Hepatocyte (in vitro differentiated cells): ENCODE measurements around the gene PSPN. TPM values are rescaled to one million over a fixed set of nuclear protein-coding genes. Genes with fewer than 3 reads are reported as not detected.

ENCODE experiments used
- DNase-seq: peaks from one replicate; pipeline ENCODE4 v3.0.0-alpha.2; 2016; ENCODE audit warnings: low spot score
- H2AFZ ChIP-seq: fragments of 200-600 bp; sonication (generic); 2 replicates; pipeline ENCODE4 v1.6.0; 2016; ENCODE audit warnings: antibody characterized with exemption, mild to moderate bottlenecking
- H3K27ac ChIP-seq: fragments of 200-600 bp; sonication (generic); 2 replicates; pipeline ENCODE4 v1.5.1; 2016; ENCODE audit warnings: mild to moderate bottlenecking
- H3K27me3 ChIP-seq: fragments of 200-600 bp; sonication (generic); 2 replicates; pipeline ENCODE4 v1.6.1; 2016
- H3K36me3 ChIP-seq: fragments of 200-600 bp; sonication (generic); replicated peaks from 2 replicates; pipeline ENCODE4 v1.5.1; 2016; ENCODE audit warnings: low read depth; ENCODE audit not compliant: insufficient read depth
- H3K4me1 ChIP-seq: fragments of 200-600 bp; sonication (generic); 2 replicates; pipeline ENCODE4 v1.5.1; 2016; ENCODE audit warnings: mild to moderate bottlenecking, moderate library complexity; ENCODE audit not compliant: insufficient read depth
- H3K4me2 ChIP-seq: fragments of 200-600 bp; sonication (generic); 2 replicates; pipeline ENCODE4 v1.6.0; 2016
- H3K4me3 ChIP-seq: fragments of 200-600 bp; sonication (generic); 2 replicates; pipeline ENCODE4 v1.5.1; 2016; ENCODE audit warnings: mild to moderate bottlenecking
- H3K79me2 ChIP-seq: fragments of 200-600 bp; sonication (generic); 2 replicates; pipeline ENCODE4 v1.6.0; 2017; ENCODE audit warnings: mild to moderate bottlenecking
- H3K9me2 ChIP-seq: fragments of 200-600 bp; sonication (generic); replicated peaks from 2 replicates; pipeline ENCODE4 v1.6.0; 2017; ENCODE audit warnings: mild to moderate bottlenecking; ENCODE audit not compliant: insufficient read depth
- H3K9me3 ChIP-seq: fragments of 200-600 bp; sonication (generic); 2 replicates; pipeline ENCODE4 v1.5.1; 2016; ENCODE audit warnings: low read depth, mild to moderate bottlenecking
- H4K20me1 ChIP-seq: fragments of 200-600 bp; sonication (generic); 2 replicates; pipeline ENCODE4 v1.6.0; 2016; ENCODE audit warnings: mild to moderate bottlenecking; ENCODE audit not compliant: insufficient read depth, poor library complexity, severe bottlenecking
- CTCF ChIP-seq: fragments of 200-600 bp; sonication (generic); IDR thresholded peaks from 2 replicates; pipeline ENCODE4 v1.5.1; 2016; ENCODE audit warnings: antibody characterized with exemption, mild to moderate bottlenecking; ENCODE audit not compliant: poor library complexity
- EZH2 ChIP-seq: fragments of 200-600 bp; sonication (generic); IDR thresholded peaks from 2 replicates; pipeline ENCODE4 v1.6.1; 2016; ENCODE audit warnings: antibody characterized with exemption, mild to moderate bottlenecking, borderline replicate concordance
- EZH2phosphoT487 ChIP-seq: fragments of 200-600 bp; sonication (generic); IDR thresholded peaks from one replicate; pipeline ENCODE4 v1.6.1; 2018; ENCODE audit warnings: antibody characterized with exemption, mild to moderate bottlenecking, low read depth, moderate library complexity; ENCODE audit not compliant: unreplicated experiment, severe bottlenecking
- WGBS: methylation state at CpG from one replicate; pipeline ENCODE4 v1.1.6; 2016; ENCODE audit warnings: low lambda C conversion rate; ENCODE audit errors: missing lambda C conversion rate; 5-methylcytosine and 5-hydroxymethylcytosine counted together
- polyA plus RNA-seq: library from polyadenylated mRNA; unstranded; fragments of >200 nt; fragmentation: Nextera tagmentation; extraction: Ambion mirVana; gene quantifications from 2 replicates; pipeline ENCODE4 v1.2.1, GENCODE V29; 2016
- total RNA-seq: library from RNA; depleted of rRNA; stranded (reverse); fragments of >200 nt; gene quantifications from 2 replicates; pipeline ENCODE4 v1.2.3, GENCODE V29; 2014

Gene PSPN
- total and polyA plus RNA-seq, 2 experiments from 2014 or later = 2.7 TPM

GRCh38 chr19:6417713-6418561, 42.2 kb upstream of the PSPN start:
- no peaks in the 10 kb centered on the region for H3K9me3 ChIP-seq
- no peak overlapping the region for H2AFZ ChIP-seq
- H4K20me1 ChIP-seq = peaks cover 47% of the 10 kb centered on the region
- H3K27me3 ChIP-seq = no peaks in the 10 kb centered on the region
- H3K4me3 ChIP-seq = no peak overlapping the region
- DNase-seq = no peak
- 91% methylated on average over 25 of the region's 33 CpGs for WGBS
- H3K9me2 ChIP-seq = no peaks in the 10 kb centered on the region
- peaks cover 13% of the 10 kb centered on the region for H3K4me1 ChIP-seq
- H3K36me3 ChIP-seq = no peaks in the 10 kb centered on the region
- no peak overlapping the region for H3K27ac ChIP-seq
- H3K79me2 ChIP-seq = peaks cover 53% of the 10 kb centered on the region
- TF ChIP-seq EZH2phosphoT487 (no peak), CTCF (peak; percentile 40), EZH2 (no peak)
- H3K4me2 ChIP-seq = no peak overlapping the region

GRCh38 chr19:6416658-6417405, 41.1 kb upstream of the PSPN start:
- DNase-seq = no peak
- H3K4me1 ChIP-seq = peaks cover 9% of the 10 kb centered on the region
- H3K9me2 ChIP-seq = no peaks in the 10 kb centered on the region
- H3K9me3 ChIP-seq = no peaks in the 10 kb centered on the region
- peaks cover 42% of the 10 kb centered on the region for H3K79me2 ChIP-seq
- no peaks in the 10 kb centered on the region for H3K27me3 ChIP-seq
- no peak overlapping the region for H2AFZ ChIP-seq
- TF ChIP-seq EZH2 (no peak), EZH2phosphoT487 (no peak), CTCF (no peak)
- H3K27ac ChIP-seq = no peak overlapping the region
- peaks cover 36% of the 10 kb centered on the region for H4K20me1 ChIP-seq
- H3K4me3 ChIP-seq = no peak overlapping the region
- no peaks in the 10 kb centered on the region for H3K36me3 ChIP-seq
- H3K4me2 ChIP-seq = no peak overlapping the region
- 93% methylated on average over 27 of the region's 29 CpGs for WGBS

- peaks cover 25% of the 10 kb centered on the region for H4K20me1 ChIP-seq
- H2AFZ ChIP-seq = no peak overlapping the region
- 95% methylated on average over 21 of the region's 32 CpGs for WGBS
- no peak for DNase-seq
- no peak overlapping the region for H3K4me3 ChIP-seq
- TF ChIP-seq EZH2 (no peak), CTCF (no peak), EZH2phosphoT487 (no peak)
- H3K4me1 ChIP-seq = peaks cover 9% of the 10 kb centered on the region
- peaks cover 30% of the 10 kb centered on the region for H3K79me2 ChIP-seq
- no peaks in the 10 kb centered on the region for H3K9me2 ChIP-seq
- H3K27ac ChIP-seq = no peak overlapping the region
- H3K9me3 ChIP-seq = no peaks in the 10 kb centered on the region
- no peak overlapping the region for H3K4me2 ChIP-seq
- H3K27me3 ChIP-seq = no peaks in the 10 kb centered on the region
- no peaks in the 10 kb centered on the region for H3K36me3 ChIP-seq
Measured at GRCh38 chr19:6415591-6416190, 40.0 kb upstream of the PSPN start.
